Parathyroid adenoma (tissue), 2 donors: ENCODE measurements around the gene CARS1.
A peak's percentile ranks its signal among the peaks of the same experiment; 100 is the strongest.

Source experiments
- H2AFZ ChIP-seq: fragments of 300-600 bp; sonication (generic); one replicate; pipeline ENCODE4 v1.7.0; 2017; ENCODE audit warnings: antibody characterized with exemption, mild to moderate bottlenecking
- H3K27ac ChIP-seq: fragments of 300-600 bp; sonication (generic); one replicate; pipeline ENCODE4 v1.7.0; 2017
- H3K27me3 ChIP-seq: fragments of 300-600 bp; sonication (generic); one replicate; pipeline ENCODE4 v1.7.0; 2017; ENCODE audit warnings: low read length; ENCODE audit not compliant: control insufficient read depth, insufficient read depth
- H3K36me3 ChIP-seq: fragments of 300-600 bp; sonication (generic); one replicate; pipeline ENCODE4 v1.7.0; 2017; ENCODE audit warnings: low read length; ENCODE audit not compliant: control insufficient read depth, insufficient read depth
- H3K4me1 ChIP-seq: fragments of 300-600 bp; sonication (generic); one replicate; pipeline ENCODE4 v1.7.0; 2017; ENCODE audit warnings: control low read depth
- H3K4me2 ChIP-seq: fragments of 300-600 bp; sonication (generic); one replicate; pipeline ENCODE4 v1.7.0; 2017; ENCODE audit warnings: low read length
- H3K4me3 ChIP-seq: fragments of 300-600 bp; sonication (generic); one replicate; pipeline ENCODE4 v1.7.0; 2017; ENCODE audit warnings: low read depth, low read length
- H3K79me2 ChIP-seq: fragments of 300-600 bp; sonication (generic); one replicate; pipeline ENCODE4 v1.7.0; 2017; ENCODE audit warnings: control low read depth
- H3K9ac ChIP-seq: fragments of 300-600 bp; sonication (generic); one replicate; pipeline ENCODE4 v1.7.0; 2017; ENCODE audit warnings: mild to moderate bottlenecking
- H3K9me3 ChIP-seq: fragments of 300-600 bp; sonication (generic); one replicate; pipeline ENCODE4 v1.7.0; 2017; ENCODE audit warnings: low read length; ENCODE audit not compliant: control insufficient read depth
- CTCF ChIP-seq: fragments of 300-600 bp; sonication (generic); IDR thresholded peaks from one replicate; pipeline ENCODE4 v1.7.0; 2017; ENCODE audit warnings: antibody characterized with exemption, mild to moderate bottlenecking
- donor health status: primary hyperparathyroidism.

Gene CARS1

GRCh38 chr11:2992234-2992996 is 64.8 kb downstream of the CARS1 start, which contains the start of gene NAP1L4:
Gene NAP1L4, minus strand, starts transcription at chr11:2992329. Its CDS starts 13,109 bp downstream, at chr11:2979220.
- peak within 1 kb of the TSS; percentile 79 for H3K4me2 ChIP-seq
- H3K9ac ChIP-seq: peak within 1 kb of the TSS; percentile 35
- no peaks in the 10 kb centered on the region for H3K36me3 ChIP-seq
- peak within 1 kb of the TSS; percentile 73 for H2AFZ ChIP-seq
- H3K79me2 ChIP-seq: peaks cover 21% of the 10 kb centered on the region
- H3K4me3 ChIP-seq: peak within 1 kb of the TSS; percentile 82
- no peak for TF ChIP-seq CTCF
- peak within 1 kb of the TSS; percentile 86 for H3K27ac ChIP-seq
- H3K9me3 ChIP-seq: no peaks in the 10 kb centered on the region
- no peaks in the 10 kb centered on the region for H3K27me3 ChIP-seq
- peaks cover 23% of the 10 kb centered on the region for H3K4me1 ChIP-seq

GRCh38 chr11:2991452-2992233 is 65.6 kb downstream of the CARS1 start:
- Histone ChIP-seq H3K9me3 (no peaks in the 10 kb centered on the region), H3K4me2 (peak overlapping the region; percentile 77), H3K79me2 (peaks cover 27% of the 10 kb centered on the region), H3K9ac (peak overlapping the region; percentile 35), H3K27me3 (no peaks in the 10 kb centered on the region), H3K4me1 (peaks cover 16% of the 10 kb centered on the region), H3K27ac (peak overlapping the region; percentile 86), H2AFZ (peak overlapping the region; percentile 56), H3K4me3 (peak overlapping the region; percentile 82), H3K36me3 (no peaks in the 10 kb centered on the region)
- TF ChIP-seq CTCF: no peak

GRCh38 chr11:2990617-2991451 is 66.4 kb downstream of the CARS1 start:
- peak overlapping the region; percentile 82 for H3K4me3 ChIP-seq
- TF ChIP-seq CTCF: no peak
- H3K4me1 ChIP-seq: peaks cover 13% of the 10 kb centered on the region
- peak overlapping the region; percentile 77 for H3K4me2 ChIP-seq
- H3K79me2 ChIP-seq: peaks cover 31% of the 10 kb centered on the region
- H3K27ac ChIP-seq: peak overlapping the region; percentile 86
- H3K27me3 ChIP-seq: no peaks in the 10 kb centered on the region
- H3K9ac ChIP-seq: peak overlapping the region; percentile 35
- H3K36me3 ChIP-seq: no peaks in the 10 kb centered on the region
- no peaks in the 10 kb centered on the region for H3K9me3 ChIP-seq
- H2AFZ ChIP-seq: no peak overlapping the region

- Histone ChIP-seq H3K9me3 (no peaks in the 10 kb centered on the region), H3K4me2 (peak overlapping the region; percentile 77), H2AFZ (no peak overlapping the region), H3K79me2 (peaks cover 32% of the 10 kb centered on the region), H3K27ac (peak overlapping the region; percentile 86), H3K36me3 (no peaks in the 10 kb centered on the region), H3K4me3 (peak overlapping the region; percentile 82), H3K27me3 (no peaks in the 10 kb centered on the region), H3K4me1 (peaks cover 13% of the 10 kb centered on the region), H3K9ac (no peak overlapping the region)
- TF ChIP-seq CTCF: no peak
Observed at GRCh38 chr11:2989551-2989950, 67.7 kb downstream of the CARS1 start.
